A673 (cell line): ENCODE data around the gene GRIK3.

Experiments
- EZH2 ChIP-seq: fragments of 200-600 bp; sonication (generic); IDR thresholded peaks from 2 replicates; pipeline ENCODE4 v1.6.1; 2017; ENCODE audit warnings: borderline replicate concordance, low read depth, mild to moderate bottlenecking, mixed read lengths, antibody characterized with exemption, low read length; ENCODE audit not compliant: poor library complexity, severe bottlenecking
- TF ChIP-seq, protein P1 (sequence below): fragments of 300-800, 200-600 bp; sonication (generic); conservative IDR thresholded peaks from 2 replicates; pipeline ENCODE4 v1.5.1; 2017; ENCODE audit warnings: low read depth, mild to moderate bottlenecking, antibody characterized with exemption, low read length, moderate library complexity, mixed read lengths

DNA sequence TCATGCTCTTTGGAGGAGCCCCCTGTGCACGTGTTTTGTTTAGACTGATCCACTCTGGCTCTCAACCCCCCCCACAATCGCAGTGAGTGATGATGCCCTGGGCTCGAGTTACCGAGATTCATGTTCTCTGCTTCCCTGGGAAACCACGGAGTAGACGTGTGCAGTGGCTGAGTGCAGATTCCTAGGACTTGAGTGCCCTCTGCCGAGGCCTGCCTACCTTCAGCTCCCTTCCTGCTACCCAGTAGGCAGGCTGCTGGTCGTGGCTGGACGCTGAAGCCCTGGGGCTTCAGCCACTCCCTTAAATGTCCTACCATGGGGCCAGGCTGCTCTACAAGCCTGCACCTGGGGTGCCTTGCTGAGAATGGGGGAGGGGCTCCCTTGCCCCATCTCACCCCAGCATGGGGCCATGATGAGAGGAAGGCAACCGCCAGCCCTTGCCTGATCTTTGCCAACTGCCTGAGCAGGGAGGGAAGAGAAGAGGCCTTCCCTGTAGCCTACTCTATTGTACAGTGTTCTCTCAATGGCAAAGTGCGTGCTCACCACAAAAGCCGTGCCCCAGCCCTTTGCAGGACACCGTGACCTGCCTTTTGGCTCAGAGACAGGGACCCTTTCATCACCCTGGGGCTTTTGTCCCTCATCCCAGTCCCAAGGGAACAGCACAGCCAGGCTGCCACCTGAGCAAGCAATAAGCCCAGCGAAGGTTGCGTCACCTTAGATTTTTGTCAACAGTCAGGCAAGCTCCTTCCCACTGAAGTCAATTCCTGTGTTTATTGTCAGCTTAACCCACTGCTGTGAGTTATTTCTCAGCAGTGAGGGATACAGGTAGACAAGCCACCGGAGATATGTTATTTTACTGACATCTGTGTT, 4.1 kb upstream of the GRIK3 start:
- TF ChIP-seq, protein P1, sequence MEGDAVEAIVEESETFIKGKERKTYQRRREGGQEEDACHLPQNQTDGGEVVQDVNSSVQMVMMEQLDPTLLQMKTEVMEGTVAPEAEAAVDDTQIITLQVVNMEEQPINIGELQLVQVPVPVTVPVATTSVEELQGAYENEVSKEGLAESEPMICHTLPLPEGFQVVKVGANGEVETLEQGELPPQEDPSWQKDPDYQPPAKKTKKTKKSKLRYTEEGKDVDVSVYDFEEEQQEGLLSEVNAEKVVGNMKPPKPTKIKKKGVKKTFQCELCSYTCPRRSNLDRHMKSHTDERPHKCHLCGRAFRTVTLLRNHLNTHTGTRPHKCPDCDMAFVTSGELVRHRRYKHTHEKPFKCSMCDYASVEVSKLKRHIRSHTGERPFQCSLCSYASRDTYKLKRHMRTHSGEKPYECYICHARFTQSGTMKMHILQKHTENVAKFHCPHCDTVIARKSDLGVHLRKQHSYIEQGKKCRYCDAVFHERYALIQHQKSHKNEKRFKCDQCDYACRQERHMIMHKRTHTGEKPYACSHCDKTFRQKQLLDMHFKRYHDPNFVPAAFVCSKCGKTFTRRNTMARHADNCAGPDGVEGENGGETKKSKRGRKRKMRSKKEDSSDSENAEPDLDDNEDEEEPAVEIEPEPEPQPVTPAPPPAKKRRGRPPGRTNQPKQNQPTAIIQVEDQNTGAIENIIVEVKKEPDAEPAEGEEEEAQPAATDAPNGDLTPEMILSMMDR = peak; percentile 29
- TF ChIP-seq EZH2 = no peak
